ENCODE data around the gene ADGRG7. TPM values are rescaled to one million over a fixed set of nuclear protein-coding genes. Genes with fewer than 3 reads are reported as not detected.

The ADGRG7 gene
- polyA plus RNA-seq, 1 experiment, result not detected

GRCh38 chr3:100634493-100635272 lies 25.3 kb downstream of the ADGRG7 start:
- Histone ChIP-seq H3K27me3 (ENCODE audit: control insufficient read depth, insufficient read depth, low read length) (peaks cover 13% of the 10 kb centered on the region; the same call in 1 of the 2 replicates), H3K36me3 (ENCODE audit: control insufficient read depth, insufficient read depth, low read length) (no peaks in the 10 kb centered on the region), H3K4me3 (ENCODE audit: low read depth, low read length) (no peak overlapping the region)
- ChIA-PET CTCF (interaction anchor here (0.9 to 1.3 kb wide), 2 partner anchors 45 to 172 kb away, joined by 3 read pairs; no protein-coding TSS in a partner anchor), POLR2A (no interaction called here)
- TF ChIP-seq CTCF (IDR thresholded peaks at IDR 0.05; ENCODE audit: insufficient read depth, low read depth, low read length), result no peak
- no peak for DNase-seq (ENCODE audit: low read depth)

- peaks cover 13% of the 10 kb centered on the region for H3K27me3 ChIP-seq (ENCODE audit: control insufficient read depth, insufficient read depth, low read length)
- ChIA-PET POLR2A (no interaction called here), CTCF (interaction anchor here (1.3 kb wide), 1 partner anchor 173 kb away, joined by 3 read pairs; no protein-coding TSS in a partner anchor)
- H3K36me3 ChIP-seq (ENCODE audit: control insufficient read depth, insufficient read depth, low read length), result no peaks in the 10 kb centered on the region
- no peak overlapping the region for H3K4me3 ChIP-seq (ENCODE audit: low read depth, low read length)
- TF ChIP-seq CTCF (IDR thresholded peaks at IDR 0.05; ENCODE audit: insufficient read depth, low read depth, low read length), result no peak
- no peak for DNase-seq (ENCODE audit: low read depth)
Measured at GRCh38 chr3:100635273-100635701, 25.9 kb downstream of the ADGRG7 start.

GRCh38 chr3:100637197-100637631 lies 27.8 kb downstream of the ADGRG7 start:
- TF ChIP-seq CTCF (IDR thresholded peaks at IDR 0.05; ENCODE audit: insufficient read depth, low read depth, low read length), result no peak
- H3K4me3 ChIP-seq (ENCODE audit: low read depth, low read length), result no peak overlapping the region
- peaks cover 13% of the 10 kb centered on the region for H3K27me3 ChIP-seq (ENCODE audit: control insufficient read depth, insufficient read depth, low read length)
- ChIA-PET CTCF (no interaction called here), POLR2A (interaction anchor here (0.5 kb wide), 1 partner anchor 67 kb away, joined by 4 read pairs; no protein-coding TSS in a partner anchor)
- no peak for DNase-seq (ENCODE audit: low read depth)
- H3K36me3 ChIP-seq (ENCODE audit: control insufficient read depth, insufficient read depth, low read length), result no peaks in the 10 kb centered on the region

- no peak for DNase-seq (ENCODE audit: low read depth)
- POLR2A ChIA-PET, result no interaction called here
- Histone ChIP-seq H3K4me3 (ENCODE audit: low read depth, low read length) (no peak overlapping the region), H3K36me3 (ENCODE audit: control insufficient read depth, insufficient read depth, low read length) (no peaks in the 10 kb centered on the region), H3K27me3 (ENCODE audit: control insufficient read depth, insufficient read depth, low read length) (peaks cover 14% of the 10 kb centered on the region)
- no peak for TF ChIP-seq CTCF (IDR thresholded peaks at IDR 0.05; ENCODE audit: insufficient read depth, low read depth, low read length)
- CTCF ChIA-PET, result no interaction called here
Measured at GRCh38 chr3:100640633-100641032, 31.2 kb downstream of the ADGRG7 start.

GRCh38 chr3:100641471-100642032 lies 32.2 kb downstream of the ADGRG7 start:
- ChIA-PET POLR2A (no interaction called here), CTCF (interaction anchor here (0.6 to 1.0 kb wide), 2 partner anchors 12 to 245 kb away, joined by 3 to 5 read pairs; no protein-coding TSS in a partner anchor)
- Histone ChIP-seq H3K36me3 (ENCODE audit: control insufficient read depth, insufficient read depth, low read length) (no peaks in the 10 kb centered on the region), H3K27me3 (ENCODE audit: control insufficient read depth, insufficient read depth, low read length) (peaks cover 12% of the 10 kb centered on the region), H3K4me3 (ENCODE audit: low read depth, low read length) (no peak overlapping the region)
- DNase-seq (ENCODE audit: low read depth), result no peak
- TF ChIP-seq CTCF (IDR thresholded peaks at IDR 0.05; ENCODE audit: insufficient read depth, low read depth, low read length), result no peak

Data from BJ (cell line).